ENCODE data around the gene TRAF3. TPM values are rescaled to one million over a fixed set of nuclear protein-coding genes. Genes with fewer than 3 reads are reported as not detected.
A peak's percentile ranks its signal among the peaks of the same experiment; 100 is the strongest.

The TRAF3 gene
- total and polyA plus RNA-seq, 3 experiments from 2014 or later, result 16.3 to 62.0 (median 61.6) TPM

DNA sequence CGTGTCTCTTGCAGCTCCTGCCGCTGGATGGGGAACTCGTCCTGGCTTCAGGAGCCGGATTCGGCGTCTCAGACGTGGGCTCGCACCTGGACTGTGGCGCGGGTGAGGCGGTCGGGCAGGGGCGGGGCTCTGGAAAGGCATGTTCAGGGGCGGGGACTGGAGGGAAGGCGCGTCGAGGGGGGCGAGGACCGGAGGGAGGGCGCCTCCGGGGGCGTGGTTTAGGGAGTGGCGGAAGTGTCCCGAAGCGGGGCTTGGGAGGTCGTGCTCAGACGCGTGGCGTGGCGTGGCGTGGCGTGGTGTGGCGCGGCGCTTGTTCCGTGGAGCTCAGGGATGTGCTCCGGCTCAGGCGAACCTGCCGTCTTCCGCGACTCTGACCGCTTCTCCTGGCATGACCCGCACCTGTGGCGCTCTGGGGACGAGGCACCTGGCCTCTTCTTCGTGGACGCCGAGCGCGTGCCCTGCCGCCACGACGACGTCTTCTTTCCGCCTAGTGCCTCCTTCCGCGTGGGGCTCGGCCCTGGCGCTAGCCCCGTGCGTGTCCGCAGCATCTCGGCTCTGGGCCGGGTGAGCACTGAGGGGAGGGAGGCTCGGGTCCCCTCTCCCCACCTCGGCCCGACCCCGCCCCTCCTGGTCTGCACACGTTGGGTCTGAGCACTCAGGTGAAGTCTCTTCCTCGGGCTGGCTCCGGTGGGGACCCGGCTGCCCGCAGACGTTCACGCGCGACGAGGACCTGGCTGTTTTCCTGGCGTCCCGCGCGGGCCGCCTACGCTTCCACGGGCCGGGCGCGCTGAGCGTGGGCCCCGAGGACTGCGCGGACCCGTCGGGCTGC lies 151.4 kb downstream of the TRAF3 start:
- Histone ChIP-seq H3K4me3 (ENCODE audit: low read length) (peak overlapping the region; percentile 45), H3K27me3 (ENCODE audit: insufficient read depth, low read length, poor library complexity, severe bottlenecking) (peaks cover 4% of the 10 kb centered on the region), H3K4me1 (ENCODE audit: insufficient read depth, low read length) (peaks cover 20% of the 10 kb centered on the region), H3K9me3 (ENCODE audit: low read length) (no peaks in the 10 kb centered on the region), H3K36me3 (ENCODE audit: insufficient read depth, low read length) (no peaks in the 10 kb centered on the region), H3K27ac (ENCODE audit: low read depth, low read length) (no peak overlapping the region)
- DNase-seq, result peak; percentile 71 to 89 (median 77)
- Mint-ChIP-seq H3K9me3 (no peaks in the 10 kb centered on the region), H3K36me3 (no peaks in the 10 kb centered on the region), H3K27me3 (peaks cover 10 to 26% of the 10 kb centered on the region in 2 donors), H3K4me1 (peaks cover 5 to 33% (median 7%) of the 10 kb centered on the region in 3 donors), H3K4me3 (peak overlapping the region; percentile 77 to 91 (median 82)), H3K27ac (peak overlapping the region in 3 of 8 donors; percentile 7 to 43 (median 38))
- POLR2A ChIA-PET, result no interaction called here
- CTCF ChIA-PET, result no interaction called here

- peak overlapping the region in 5 of 7 donors; percentile 19 to 83 (median 29) for H3K4me3 Mint-ChIP-seq
Measured at GRCh38 chr14:102929241-102930137, 152.2 kb downstream of the TRAF3 start.

GRCh38 chr14:102930138-102930752 lies 153.0 kb downstream of the TRAF3 start:
- Histone ChIP-seq H3K27ac (ENCODE audit: low read depth, low read length) (no peak overlapping the region), H3K4me1 (ENCODE audit: insufficient read depth, low read length) (peaks cover 11% of the 10 kb centered on the region), H3K9me3 (ENCODE audit: low read length) (no peaks in the 10 kb centered on the region), H3K4me3 (ENCODE audit: low read length) (no peak overlapping the region), H3K27me3 (ENCODE audit: insufficient read depth, low read length, poor library complexity, severe bottlenecking) (peaks cover 4% of the 10 kb centered on the region), H3K36me3 (ENCODE audit: insufficient read depth, low read length) (no peaks in the 10 kb centered on the region)
- no peaks in the 10 kb centered on the region for H3K9me3 Mint-ChIP-seq
- CTCF ChIA-PET, result no interaction called here
- no peak overlapping the region for H3K27ac Mint-ChIP-seq
- peaks cover 6 to 20% of the 10 kb centered on the region in 2 donors for H3K27me3 Mint-ChIP-seq
- POLR2A ChIA-PET, result interaction anchor here (0.5 kb wide), 1 partner anchor 872 kb away, joined by 5 read pairs; no protein-coding TSS in a partner anchor
- H3K4me3 Mint-ChIP-seq, result no peak overlapping the region
- H3K4me1 Mint-ChIP-seq, result peaks cover 0 to 20% (median 3%) of the 10 kb centered on the region in 3 donors
- H3K36me3 Mint-ChIP-seq, result no peaks in the 10 kb centered on the region
- DNase-seq, result peak in 1 of 5 donors; percentile 14

More at GRCh38 chr14:102929241-102930137, 152.2 kb downstream of the TRAF3 start:
- no peak overlapping the region for H3K27ac ChIP-seq (ENCODE audit: low read depth, low read length)
- no peaks in the 10 kb centered on the region for H3K36me3 ChIP-seq (ENCODE audit: insufficient read depth, low read length)
- DNase-seq, result peak in 1 of 5 donors; percentile 17
- Mint-ChIP-seq H3K36me3 (no peaks in the 10 kb centered on the region), H3K27me3 (peaks cover 6 to 24% of the 10 kb centered on the region in 2 donors), H3K4me1 (peaks cover 1 to 25% (median 3%) of the 10 kb centered on the region in 3 donors), H3K9me3 (no peaks in the 10 kb centered on the region), H3K27ac (no peak overlapping the region)
- ChIA-PET POLR2A (no interaction called here), CTCF (no interaction called here)
- peaks cover 12% of the 10 kb centered on the region for H3K4me1 ChIP-seq (ENCODE audit: insufficient read depth, low read length)
- H3K4me3 ChIP-seq (ENCODE audit: low read length), result no peak overlapping the region
- H3K9me3 ChIP-seq (ENCODE audit: low read length), result no peaks in the 10 kb centered on the region
- peaks cover 4% of the 10 kb centered on the region for H3K27me3 ChIP-seq (ENCODE audit: insufficient read depth, low read length, poor library complexity, severe bottlenecking)

- ChIA-PET POLR2A (interaction anchor here (0.5 kb wide), 1 partner anchor 872 kb away, joined by 5 read pairs; no protein-coding TSS in a partner anchor), CTCF (no interaction called here)
- Mint-ChIP-seq H3K9me3 (no peaks in the 10 kb centered on the region), H3K27ac (peak overlapping the region in 1 of 8 donors; percentile 65), H3K4me3 (peak overlapping the region in 1 of 7 donors; percentile 13), H3K4me1 (peaks cover 0 to 15% (median 1%) of the 10 kb centered on the region in 3 donors), H3K27me3 (peaks cover 6 to 16% of the 10 kb centered on the region in 2 donors), H3K36me3 (no peaks in the 10 kb centered on the region)
- DNase-seq, result no peak
- Histone ChIP-seq H3K4me1 (ENCODE audit: insufficient read depth, low read length) (peaks cover 11% of the 10 kb centered on the region), H3K27me3 (ENCODE audit: insufficient read depth, low read length, poor library complexity, severe bottlenecking) (peaks cover 4% of the 10 kb centered on the region), H3K36me3 (ENCODE audit: insufficient read depth, low read length) (no peaks in the 10 kb centered on the region), H3K4me3 (ENCODE audit: low read length) (no peak overlapping the region), H3K9me3 (ENCODE audit: low read length) (no peaks in the 10 kb centered on the region), H3K27ac (ENCODE audit: low read depth, low read length) (no peak overlapping the region)
Measured at GRCh38 chr14:102930753-102931579, 153.7 kb downstream of the TRAF3 start.

GRCh38 chr14:102931580-102932285 lies 154.5 kb downstream of the TRAF3 start:
- no peaks in the 10 kb centered on the region for H3K9me3 Mint-ChIP-seq
- ChIA-PET CTCF (no interaction called here), POLR2A (no interaction called here)
- DNase-seq, result no peak
- H3K36me3 Mint-ChIP-seq, result no peaks in the 10 kb centered on the region
- H3K4me3 Mint-ChIP-seq, result peak overlapping the region in 1 of 7 donors; percentile 65
- Histone ChIP-seq H3K27me3 (ENCODE audit: insufficient read depth, low read length, poor library complexity, severe bottlenecking) (peaks cover 4% of the 10 kb centered on the region), H3K4me1 (ENCODE audit: insufficient read depth, low read length) (peaks cover 11% of the 10 kb centered on the region), H3K4me3 (ENCODE audit: low read length) (no peak overlapping the region), H3K36me3 (ENCODE audit: insufficient read depth, low read length) (no peaks in the 10 kb centered on the region), H3K27ac (ENCODE audit: low read depth, low read length) (no peak overlapping the region), H3K9me3 (ENCODE audit: low read length) (no peaks in the 10 kb centered on the region)
- peaks cover 0 to 14% (median 0%) of the 10 kb centered on the region in 3 donors for H3K4me1 Mint-ChIP-seq
- peak overlapping the region in 1 of 8 donors; percentile 54 for H3K27ac Mint-ChIP-seq
- peaks cover 6 to 9% of the 10 kb centered on the region in 2 donors for H3K27me3 Mint-ChIP-seq

DNA sequence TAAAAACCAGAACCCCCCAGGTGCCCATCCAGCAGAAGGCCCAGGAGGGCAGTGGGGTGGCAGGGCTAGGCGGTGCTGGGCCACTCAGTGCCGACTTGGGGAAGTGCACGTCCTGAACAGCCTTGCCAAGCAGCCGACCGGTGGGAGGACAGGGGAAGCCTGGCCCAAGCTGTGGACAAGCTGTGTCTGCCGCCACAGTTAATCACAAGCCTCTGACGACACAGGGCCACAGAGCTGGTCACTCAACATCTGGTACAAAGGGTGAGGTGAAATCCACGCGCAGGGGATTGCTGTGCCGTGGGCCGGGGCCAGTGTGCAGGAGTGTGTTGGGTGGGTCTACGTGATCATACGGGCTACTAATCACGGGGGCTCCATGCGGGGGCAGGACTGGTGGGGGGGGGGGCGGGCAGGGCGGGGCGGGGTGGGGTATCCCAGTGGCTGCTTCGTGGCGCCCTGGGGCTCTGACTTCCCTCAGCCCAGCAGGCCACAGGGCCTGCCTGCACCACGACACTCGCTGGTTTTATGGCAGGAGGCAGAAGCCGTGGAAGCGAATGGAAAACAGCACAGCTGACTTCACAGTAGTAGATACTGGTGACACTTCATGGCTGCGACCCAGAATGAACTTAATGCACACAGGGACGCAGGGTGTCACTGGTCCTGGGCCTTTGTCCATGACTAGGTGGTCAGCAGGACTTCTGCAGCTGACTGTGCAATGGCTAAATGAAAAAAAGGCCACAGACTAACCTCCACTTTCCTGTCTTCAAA lies 155.4 kb downstream of the TRAF3 start:
- Mint-ChIP-seq H3K36me3 (no peaks in the 10 kb centered on the region), H3K4me1 (peaks cover 0 to 14% (median 0%) of the 10 kb centered on the region in 3 donors), H3K27me3 (peaks cover 6 to 9% of the 10 kb centered on the region in 2 donors), H3K4me3 (peak overlapping the region in 1 of 7 donors; percentile 65), H3K27ac (peak overlapping the region in 1 of 8 donors; percentile 54), H3K9me3 (no peaks in the 10 kb centered on the region)
- Histone ChIP-seq H3K9me3 (ENCODE audit: low read length) (no peaks in the 10 kb centered on the region), H3K27ac (ENCODE audit: low read depth, low read length) (no peak overlapping the region), H3K36me3 (ENCODE audit: insufficient read depth, low read length) (no peaks in the 10 kb centered on the region), H3K27me3 (ENCODE audit: insufficient read depth, low read length, poor library complexity, severe bottlenecking) (peaks cover 4% of the 10 kb centered on the region), H3K4me1 (ENCODE audit: insufficient read depth, low read length) (peaks cover 11% of the 10 kb centered on the region), H3K4me3 (ENCODE audit: low read length) (no peak overlapping the region)
- DNase-seq, result no peak
- CTCF ChIA-PET, result no interaction called here
- POLR2A ChIA-PET, result no interaction called here

All from CD8-positive, alpha-beta memory T cell (primary cell).